ENCODE results near the gene HLCS.

DNA sequence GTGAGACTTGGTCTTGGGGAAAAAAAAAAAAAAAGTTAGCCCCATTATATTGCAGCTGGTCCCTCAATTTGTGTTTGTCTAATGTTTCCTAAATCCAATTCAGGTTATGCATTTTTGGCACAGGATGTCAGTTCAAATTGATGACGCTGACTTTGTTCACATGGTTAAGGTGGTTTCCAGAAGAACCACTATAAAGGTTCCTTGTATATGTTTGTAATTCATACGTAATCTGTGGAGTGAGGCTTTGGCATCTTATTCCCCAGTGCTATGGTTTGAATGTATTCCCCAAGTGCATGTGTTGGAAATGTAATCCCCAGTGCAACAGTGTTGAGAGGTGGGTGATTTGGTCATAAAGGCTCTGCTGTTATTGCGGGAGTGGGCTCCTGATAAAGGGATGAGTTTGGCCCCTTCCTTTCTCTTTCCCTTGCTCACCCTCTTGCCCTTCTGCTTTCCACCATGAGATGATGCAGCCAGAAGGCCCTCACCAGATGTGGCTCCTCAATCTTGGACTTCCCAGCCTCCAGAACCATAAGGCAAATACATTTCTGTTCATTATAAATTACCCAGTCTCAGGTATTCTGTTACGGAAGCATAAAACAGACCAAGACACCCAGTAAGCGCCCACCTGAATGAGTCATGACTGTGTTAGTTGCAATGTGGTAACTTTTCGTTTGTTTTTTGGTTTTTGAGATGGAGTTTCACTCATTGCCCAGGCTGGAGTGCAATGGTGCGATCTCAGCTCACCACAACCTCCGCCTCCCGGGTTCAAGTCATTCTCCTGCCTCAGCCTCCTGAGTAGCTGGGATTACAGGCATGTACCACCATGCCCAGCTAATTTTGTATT is 19.5 kb upstream of the HLCS start:
- TF ChIP-seq, protein P1, sequence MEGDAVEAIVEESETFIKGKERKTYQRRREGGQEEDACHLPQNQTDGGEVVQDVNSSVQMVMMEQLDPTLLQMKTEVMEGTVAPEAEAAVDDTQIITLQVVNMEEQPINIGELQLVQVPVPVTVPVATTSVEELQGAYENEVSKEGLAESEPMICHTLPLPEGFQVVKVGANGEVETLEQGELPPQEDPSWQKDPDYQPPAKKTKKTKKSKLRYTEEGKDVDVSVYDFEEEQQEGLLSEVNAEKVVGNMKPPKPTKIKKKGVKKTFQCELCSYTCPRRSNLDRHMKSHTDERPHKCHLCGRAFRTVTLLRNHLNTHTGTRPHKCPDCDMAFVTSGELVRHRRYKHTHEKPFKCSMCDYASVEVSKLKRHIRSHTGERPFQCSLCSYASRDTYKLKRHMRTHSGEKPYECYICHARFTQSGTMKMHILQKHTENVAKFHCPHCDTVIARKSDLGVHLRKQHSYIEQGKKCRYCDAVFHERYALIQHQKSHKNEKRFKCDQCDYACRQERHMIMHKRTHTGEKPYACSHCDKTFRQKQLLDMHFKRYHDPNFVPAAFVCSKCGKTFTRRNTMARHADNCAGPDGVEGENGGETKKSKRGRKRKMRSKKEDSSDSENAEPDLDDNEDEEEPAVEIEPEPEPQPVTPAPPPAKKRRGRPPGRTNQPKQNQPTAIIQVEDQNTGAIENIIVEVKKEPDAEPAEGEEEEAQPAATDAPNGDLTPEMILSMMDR (IDR thresholded peaks at IDR 0.05): no peak
- TF ChIP-seq POLR2A (IDR thresholded peaks at IDR 0.05): no peak

All from right lobe of liver (tissue), 4 donors.